ENCODE measurements around the gene ZNF280A.
A peak's percentile ranks its signal among the peaks of the same experiment; 100 is the strongest.

ZNF280A gene

DNA sequence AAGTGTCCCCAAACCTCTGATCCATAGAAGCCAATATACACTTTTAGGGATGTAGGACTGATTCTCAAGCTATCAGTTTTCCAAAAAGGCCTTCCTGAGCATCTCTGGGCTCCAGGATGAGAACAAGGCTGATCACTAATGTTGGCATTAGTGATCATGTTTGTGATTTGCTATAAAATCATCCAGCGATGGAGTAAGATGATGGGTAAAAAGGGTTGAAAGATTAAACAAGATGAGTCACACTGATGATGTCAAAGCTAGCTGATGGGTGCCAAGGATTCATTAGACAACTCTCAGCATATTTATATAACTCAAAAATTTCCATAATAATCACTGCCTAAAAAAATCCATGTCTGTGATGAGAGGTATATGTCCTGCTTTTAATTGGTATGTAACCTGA lies 54.3 kb downstream of the ZNF280A start:
- no peak for DNase-seq

GRCh38 chr22:22465094-22465602 lies 54.9 kb downstream of the ZNF280A start:
- DNase-seq, result no peak

GRCh38 chr22:22464541-22465054 lies 55.5 kb downstream of the ZNF280A start:
- DNase-seq, result no peak

GRCh38 chr22:22463855-22464540 lies 56.1 kb downstream of the ZNF280A start:
- peak; percentile 32 for DNase-seq

All from central memory CD4-positive, alpha-beta T cell (primary cell).